ENCODE data around the gene PAK2.
A peak's percentile ranks its signal among the peaks of the same experiment; 100 is the strongest.
"Not testable (repeated sequence)": the region's sequence is repeated elsewhere in the genome, so short reads cannot be mapped to it uniquely, and the experiment has no call there.

The PAK2 gene

DNA sequence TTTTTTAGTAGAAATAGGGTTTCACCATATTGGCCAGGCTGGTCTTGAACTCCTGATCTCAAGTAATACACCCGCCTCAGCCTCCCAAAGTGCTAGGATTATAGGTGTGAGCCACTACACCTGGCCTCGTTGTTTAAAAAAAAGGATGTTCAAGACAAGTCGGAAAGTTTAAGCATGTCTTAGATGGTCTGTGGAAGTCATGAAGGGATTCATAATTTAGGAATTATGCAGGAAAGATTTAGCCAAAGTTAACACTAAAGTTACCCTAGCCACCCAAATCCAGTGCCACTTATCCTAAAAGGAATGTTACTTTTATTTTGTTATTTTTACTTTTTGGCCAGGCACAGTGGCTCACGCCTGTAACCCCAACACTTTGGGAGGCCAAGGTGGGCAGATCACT, 108.7 kb downstream of the PAK2 start:
- H3K4me1 ChIP-seq (ENCODE audit: control insufficient read depth, insufficient read depth, low read length); H3K36me3 ChIP-seq (ENCODE audit: control insufficient read depth, insufficient read depth, low read length); H3K4me3 ChIP-seq (ENCODE audit: low read depth, low read length); H3K27me3 ChIP-seq (ENCODE audit: control insufficient read depth, insufficient read depth, low read length); H3K9ac ChIP-seq (ENCODE audit: low read length); H3K27ac ChIP-seq (ENCODE audit: low read depth, low read length): not testable (repeated sequence)
- peaks cover 35% of the 10 kb centered on the region for H3K9me3 ChIP-seq (ENCODE audit: control insufficient read depth, insufficient read depth, low read depth, low read length)

DNA sequence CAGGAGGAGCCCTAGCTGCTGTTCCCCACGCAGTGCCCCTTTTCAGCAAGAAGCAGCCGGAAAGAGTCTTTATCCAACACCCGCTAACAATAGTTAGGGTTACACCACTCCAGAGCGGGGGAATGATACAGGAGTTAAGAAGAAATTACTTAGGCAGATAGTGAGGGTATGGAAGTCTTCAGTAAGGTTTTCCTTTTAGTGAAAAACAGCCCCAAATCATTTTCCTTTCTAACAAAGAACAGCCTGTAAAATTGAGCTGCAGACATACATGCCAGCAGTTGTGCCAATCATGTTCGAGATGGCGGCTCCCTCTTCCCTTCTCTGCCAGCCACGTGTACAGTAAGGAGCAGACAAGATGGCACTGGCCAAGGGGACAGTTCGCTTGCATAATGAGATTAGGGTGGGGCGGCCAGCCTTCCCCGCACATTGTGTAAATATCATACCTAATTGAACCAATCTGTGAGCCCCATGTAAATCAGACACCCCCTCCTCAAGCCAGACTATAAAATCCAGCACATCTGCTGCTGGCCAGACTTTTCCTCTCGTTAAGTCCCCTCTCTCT, 109.6 kb downstream of the PAK2 start:
- H3K9me3 ChIP-seq (ENCODE audit: control insufficient read depth, insufficient read depth, low read depth, low read length), result peaks cover 35% of the 10 kb centered on the region
- H3K4me3 ChIP-seq (ENCODE audit: low read depth, low read length), result no peak overlapping the region
- no peak overlapping the region for H3K9ac ChIP-seq (ENCODE audit: low read length)
- H3K27ac ChIP-seq (ENCODE audit: low read depth, low read length), result no peak overlapping the region
- H3K27me3 ChIP-seq (ENCODE audit: control insufficient read depth, insufficient read depth, low read length), result no peaks in the 10 kb centered on the region
- H3K36me3 ChIP-seq (ENCODE audit: control insufficient read depth, insufficient read depth, low read length), result no peaks in the 10 kb centered on the region
- H3K4me1 ChIP-seq (ENCODE audit: control insufficient read depth, insufficient read depth, low read length), result no peaks in the 10 kb centered on the region

DNA sequence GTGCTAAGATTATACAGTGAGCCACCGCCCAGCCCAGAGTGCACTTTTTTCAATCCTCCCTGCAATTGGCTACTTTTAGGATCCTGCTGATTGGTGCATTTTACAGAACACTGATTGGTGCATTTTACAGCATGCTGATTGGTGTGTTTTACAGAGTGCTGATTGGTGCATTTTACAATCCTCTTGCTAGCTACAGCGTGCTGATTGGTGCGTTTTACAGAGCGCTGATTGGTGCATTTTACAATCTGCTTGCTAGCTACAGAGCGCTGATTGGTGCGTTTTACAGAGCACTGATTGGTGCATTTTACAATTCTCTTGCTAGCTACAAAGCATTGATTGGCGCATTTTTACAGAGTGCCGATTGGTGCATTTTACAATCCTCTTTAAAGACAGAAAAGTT, 123.3 kb downstream of the PAK2 start:
- not testable (repeated sequence) for H3K4me3 ChIP-seq (ENCODE audit: low read depth, low read length); H3K27me3 ChIP-seq (ENCODE audit: control insufficient read depth, insufficient read depth, low read length); H3K36me3 ChIP-seq (ENCODE audit: control insufficient read depth, insufficient read depth, low read length); H3K4me1 ChIP-seq (ENCODE audit: control insufficient read depth, insufficient read depth, low read length); H3K9ac ChIP-seq (ENCODE audit: low read length); H3K27ac ChIP-seq (ENCODE audit: low read depth, low read length); H3K9me3 ChIP-seq (ENCODE audit: control insufficient read depth, insufficient read depth, low read depth, low read length)

DNA sequence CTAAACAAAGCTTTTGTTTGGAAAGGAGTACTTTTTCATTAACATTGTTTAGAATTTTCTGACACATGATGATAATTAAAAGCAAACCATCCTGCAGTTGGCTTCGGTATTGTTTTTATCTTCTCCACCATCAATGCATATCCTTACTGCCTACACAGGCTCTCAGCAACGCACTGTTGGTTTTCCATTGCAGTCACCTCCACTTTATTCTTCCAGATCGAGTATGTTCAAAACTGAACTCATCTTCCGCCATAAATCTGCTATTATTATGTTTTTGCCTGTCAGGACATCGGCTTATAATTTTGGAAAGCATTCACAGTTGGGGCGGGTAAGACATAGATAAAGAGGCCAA, 127.5 kb downstream of the PAK2 start:
- Histone ChIP-seq H3K27me3 (ENCODE audit: control insufficient read depth, insufficient read depth, low read length) (no peaks in the 10 kb centered on the region), H3K9ac (ENCODE audit: low read length) (peak overlapping the region; percentile 82), H3K27ac (ENCODE audit: low read depth, low read length) (peak overlapping the region; percentile 30; the same call in 1 of the 2 replicates), H3K4me1 (ENCODE audit: control insufficient read depth, insufficient read depth, low read length) (peaks cover 4% of the 10 kb centered on the region; the same call in 1 of the 2 replicates), H3K9me3 (ENCODE audit: control insufficient read depth, insufficient read depth, low read depth, low read length) (no peaks in the 10 kb centered on the region), H3K4me3 (ENCODE audit: low read depth, low read length) (peak overlapping the region; percentile 95), H3K36me3 (ENCODE audit: control insufficient read depth, insufficient read depth, low read length) (no peaks in the 10 kb centered on the region)

DNA sequence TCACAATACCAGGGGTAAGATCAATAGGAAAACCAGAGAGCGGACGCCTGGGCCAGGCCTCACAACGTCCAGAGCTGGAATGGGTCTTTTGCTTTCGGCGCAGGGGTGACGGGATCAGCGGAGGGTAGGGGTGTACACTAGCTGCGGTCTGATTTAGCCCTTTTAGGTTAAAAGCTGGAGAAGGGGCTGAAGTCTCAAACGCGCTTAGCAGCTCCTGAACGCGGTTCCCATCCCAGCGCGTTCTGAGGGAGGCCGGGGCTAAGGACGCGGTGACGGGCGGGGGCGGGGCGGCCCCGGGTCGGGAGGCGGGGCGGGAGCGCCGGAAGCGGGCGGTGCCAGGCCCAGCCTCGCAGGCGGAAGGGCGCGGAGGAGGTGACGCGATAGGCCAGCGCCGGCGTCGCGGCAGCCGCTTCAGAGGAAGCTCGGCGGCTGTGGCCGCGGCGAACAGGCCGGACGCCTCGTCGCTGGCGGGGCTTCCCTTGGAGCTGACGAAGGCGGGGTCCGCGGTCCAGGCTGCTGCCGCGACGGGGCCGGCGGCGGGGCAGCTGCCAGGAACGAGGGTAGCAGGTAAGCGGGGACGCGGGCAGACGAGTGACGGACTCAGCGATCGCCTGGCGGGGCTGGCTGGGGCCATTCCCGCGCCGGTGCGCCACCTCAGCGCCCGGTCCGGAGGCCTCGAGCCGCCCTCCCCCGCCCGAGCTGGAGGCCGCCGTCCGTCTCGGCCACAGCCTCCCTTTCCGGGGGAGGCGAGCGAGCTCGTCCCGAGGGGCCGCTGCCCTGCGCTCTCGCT, 128.0 kb downstream of the PAK2 start, which contains the start of gene SENP5:
Gene SENP5 (plus strand): TSS at position 414 of the 790 bp plus-strand sequence. CDS start 17,262 bp downstream, outside the sequence.
- no peaks in the 10 kb centered on the region for H3K9me3 ChIP-seq (ENCODE audit: control insufficient read depth, insufficient read depth, low read depth, low read length)
- peak within 1 kb of the TSS; percentile 81; the same call in 1 of the 2 replicates for H3K27ac ChIP-seq (ENCODE audit: low read depth, low read length)
- no peaks in the 10 kb centered on the region for H3K27me3 ChIP-seq (ENCODE audit: control insufficient read depth, insufficient read depth, low read length)
- H3K36me3 ChIP-seq (ENCODE audit: control insufficient read depth, insufficient read depth, low read length), result no peaks in the 10 kb centered on the region
- peak within 1 kb of the TSS; percentile 95 for H3K4me3 ChIP-seq (ENCODE audit: low read depth, low read length)
- H3K9ac ChIP-seq (ENCODE audit: low read length), result peak within 1 kb of the TSS; percentile 91
- H3K4me1 ChIP-seq (ENCODE audit: control insufficient read depth, insufficient read depth, low read length), result peaks cover 4% of the 10 kb centered on the region; the same call in 1 of the 2 replicates

DNA sequence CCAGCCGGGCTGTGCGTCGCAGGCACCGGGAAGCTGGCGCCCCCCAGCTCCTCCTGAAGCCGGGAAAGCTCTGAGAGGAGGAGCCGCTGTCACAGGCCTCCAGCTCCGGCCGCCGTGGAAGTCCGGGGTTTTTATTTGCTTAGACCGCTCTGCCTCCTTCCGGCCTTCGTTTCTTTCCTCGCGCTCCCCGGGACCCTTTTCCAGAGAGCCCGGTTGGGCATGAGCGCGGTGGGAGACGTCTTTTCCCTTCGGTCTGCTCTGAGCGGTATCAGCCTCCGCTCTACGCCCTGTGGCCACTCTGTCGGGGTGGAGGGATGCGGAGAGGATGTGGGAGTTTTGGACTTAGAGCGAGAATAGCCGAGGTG, 128.6 kb downstream of the PAK2 start:
- no peaks in the 10 kb centered on the region for H3K36me3 ChIP-seq (ENCODE audit: control insufficient read depth, insufficient read depth, low read length)
- H3K27me3 ChIP-seq (ENCODE audit: control insufficient read depth, insufficient read depth, low read length), result no peaks in the 10 kb centered on the region
- H3K4me3 ChIP-seq (ENCODE audit: low read depth, low read length), result peak overlapping the region; percentile 95
- H3K9ac ChIP-seq (ENCODE audit: low read length), result peak overlapping the region; percentile 91
- peaks cover 4% of the 10 kb centered on the region; the same call in 1 of the 2 replicates for H3K4me1 ChIP-seq (ENCODE audit: control insufficient read depth, insufficient read depth, low read length)
- H3K9me3 ChIP-seq (ENCODE audit: control insufficient read depth, insufficient read depth, low read depth, low read length), result no peaks in the 10 kb centered on the region
- peak overlapping the region; percentile 81; the same call in 1 of the 2 replicates for H3K27ac ChIP-seq (ENCODE audit: low read depth, low read length)

DNA sequence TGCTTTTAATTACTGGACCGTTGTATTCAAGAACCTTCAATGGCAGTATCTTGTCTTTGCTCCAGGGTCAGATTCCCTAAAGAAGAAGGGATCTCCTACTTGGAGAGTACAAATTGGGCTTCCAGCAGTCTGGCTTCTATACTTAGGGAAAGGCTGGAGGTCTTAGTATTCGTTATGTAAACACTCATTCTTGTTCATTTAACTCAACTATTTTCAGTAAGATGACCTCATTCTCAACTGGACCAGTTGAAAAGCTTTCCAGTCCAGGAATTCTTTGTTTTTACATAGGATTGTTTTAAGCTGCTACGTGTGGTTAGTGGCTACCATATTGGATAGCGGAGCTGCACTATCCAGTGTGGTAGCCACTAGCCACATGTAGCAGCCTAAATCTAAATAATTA, 132.7 kb downstream of the PAK2 start:
- Histone ChIP-seq H3K27ac (ENCODE audit: low read depth, low read length) (no peak overlapping the region), H3K4me3 (ENCODE audit: low read depth, low read length) (no peak overlapping the region), H3K36me3 (ENCODE audit: control insufficient read depth, insufficient read depth, low read length) (no peaks in the 10 kb centered on the region), H3K4me1 (ENCODE audit: control insufficient read depth, insufficient read depth, low read length) (peaks cover 7% of the 10 kb centered on the region; the same call in 1 of the 2 replicates), H3K9me3 (ENCODE audit: control insufficient read depth, insufficient read depth, low read depth, low read length) (no peaks in the 10 kb centered on the region), H3K27me3 (ENCODE audit: control insufficient read depth, insufficient read depth, low read length) (no peaks in the 10 kb centered on the region), H3K9ac (ENCODE audit: low read length) (no peak overlapping the region)

DNA sequence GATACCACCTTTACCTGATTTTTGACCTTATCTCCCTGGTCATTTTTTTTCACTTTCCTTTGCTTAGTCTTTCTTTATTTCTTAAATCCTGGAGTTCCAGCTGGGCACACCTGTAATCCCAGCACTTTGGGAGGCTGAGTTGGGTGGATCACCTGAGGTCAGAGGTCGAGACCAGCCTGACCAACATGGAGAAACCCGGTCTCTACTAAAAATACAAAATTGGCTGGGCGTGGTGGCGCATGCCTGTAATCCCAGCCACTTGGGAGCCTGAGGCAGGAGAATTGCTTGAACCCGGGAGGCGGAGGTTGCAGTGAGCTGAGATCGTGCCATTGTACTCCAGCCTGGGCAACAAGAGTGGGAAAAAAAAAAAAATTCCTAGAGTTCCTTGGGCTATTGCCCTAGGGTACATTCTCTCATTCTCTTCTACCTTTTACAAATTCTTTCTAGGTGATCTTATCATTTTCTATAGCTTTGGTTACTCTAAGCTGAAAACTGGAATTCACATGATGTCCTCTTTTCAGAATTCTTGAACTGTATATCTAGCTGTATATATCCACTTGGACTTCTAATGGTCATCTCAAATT, 134.9 kb downstream of the PAK2 start:
- not testable (repeated sequence) for H3K27ac ChIP-seq (ENCODE audit: low read depth, low read length); H3K9ac ChIP-seq (ENCODE audit: low read length); H3K4me1 ChIP-seq (ENCODE audit: control insufficient read depth, insufficient read depth, low read length); H3K36me3 ChIP-seq (ENCODE audit: control insufficient read depth, insufficient read depth, low read length); H3K27me3 ChIP-seq (ENCODE audit: control insufficient read depth, insufficient read depth, low read length); H3K9me3 ChIP-seq (ENCODE audit: control insufficient read depth, insufficient read depth, low read depth, low read length); H3K4me3 ChIP-seq (ENCODE audit: low read depth, low read length)

DNA sequence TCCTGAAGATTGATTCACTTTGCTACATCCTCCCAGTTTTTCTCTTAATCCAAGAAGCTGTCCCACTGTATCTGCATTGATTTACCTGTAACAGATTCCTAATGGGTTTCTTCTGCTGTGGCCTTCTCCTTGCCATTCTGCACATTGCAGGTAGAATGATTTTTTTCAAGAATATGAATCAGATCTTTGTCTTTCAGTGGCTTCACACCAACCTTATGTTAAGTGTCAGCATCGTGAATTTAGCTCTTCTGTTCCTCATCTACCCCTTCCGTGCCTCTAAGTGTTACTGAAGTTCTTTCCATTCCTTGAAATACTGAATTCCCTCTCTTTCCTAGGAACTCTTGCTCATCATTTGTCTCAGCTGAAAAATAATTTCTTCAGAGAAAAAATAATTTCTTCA, 135.6 kb downstream of the PAK2 start:
- no peak overlapping the region; the same call in 1 of the 2 replicates for H3K27ac ChIP-seq (ENCODE audit: low read depth, low read length)
- H3K27me3 ChIP-seq (ENCODE audit: control insufficient read depth, insufficient read depth, low read length), result no peaks in the 10 kb centered on the region
- no peak overlapping the region for H3K9ac ChIP-seq (ENCODE audit: low read length)
- no peaks in the 10 kb centered on the region for H3K9me3 ChIP-seq (ENCODE audit: control insufficient read depth, insufficient read depth, low read depth, low read length)
- no peaks in the 10 kb centered on the region for H3K36me3 ChIP-seq (ENCODE audit: control insufficient read depth, insufficient read depth, low read length)
- peaks cover 3% of the 10 kb centered on the region; the same call in 1 of the 2 replicates for H3K4me1 ChIP-seq (ENCODE audit: control insufficient read depth, insufficient read depth, low read length)
- H3K4me3 ChIP-seq (ENCODE audit: low read depth, low read length), result no peak overlapping the region
